Mesothelial cell of epicardium (in vitro differentiated cells): ENCODE measurements around the gene RPL34. TPM values are rescaled to one million over a fixed set of nuclear protein-coding genes. Genes with fewer than 3 reads are reported as not detected.

Experiments used
- DNase-seq, 2 experiments: peaks; one replicate each; pipeline ENCODE4 v3.0.0; 2021; ENCODE audit warnings: low spot score in 2 of 2; ENCODE audit not compliant: unreplicated experiment in 2 of 2
- H3K27ac Mint-ChIP-seq: 2 replicates; pipeline ENCODE4 v1.8.0; 2021; ENCODE audit warnings: mixed read lengths
- H3K27me3 Mint-ChIP-seq: 2 replicates; pipeline ENCODE4 v1.8.0; 2021; ENCODE audit warnings: low read depth, mixed read lengths
- H3K36me3 Mint-ChIP-seq: 2 replicates; pipeline ENCODE4 v1.8.0; 2021; ENCODE audit warnings: mixed read lengths
- H3K4me1 Mint-ChIP-seq: 2 replicates; pipeline ENCODE4 v1.8.0; 2021; ENCODE audit warnings: mixed read lengths
- H3K4me3 Mint-ChIP-seq: 2 replicates; pipeline ENCODE4 v1.8.0; 2021; ENCODE audit warnings: mild to moderate bottlenecking, moderate library complexity, mixed read lengths
- H3K9me3 Mint-ChIP-seq: 2 replicates; pipeline ENCODE4 v1.8.0; 2021; ENCODE audit warnings: mixed read lengths
- CTCF ChIP-seq: fragments of 200-600 bp; sonication (generic); IDR thresholded peaks from one replicate; pipeline ENCODE4 v1.5.0; 2021; ENCODE audit warnings: antibody characterized with exemption; ENCODE audit not compliant: unreplicated experiment
- total RNA-seq: library from RNA; stranded (reverse); gene quantifications from 3 replicates; pipeline ENCODE4 v1.2.1, GENCODE V29; 2021

The RPL34 gene
- total RNA-seq, 1 donor from 2014 or later, result 1,479 TPM

DNA sequence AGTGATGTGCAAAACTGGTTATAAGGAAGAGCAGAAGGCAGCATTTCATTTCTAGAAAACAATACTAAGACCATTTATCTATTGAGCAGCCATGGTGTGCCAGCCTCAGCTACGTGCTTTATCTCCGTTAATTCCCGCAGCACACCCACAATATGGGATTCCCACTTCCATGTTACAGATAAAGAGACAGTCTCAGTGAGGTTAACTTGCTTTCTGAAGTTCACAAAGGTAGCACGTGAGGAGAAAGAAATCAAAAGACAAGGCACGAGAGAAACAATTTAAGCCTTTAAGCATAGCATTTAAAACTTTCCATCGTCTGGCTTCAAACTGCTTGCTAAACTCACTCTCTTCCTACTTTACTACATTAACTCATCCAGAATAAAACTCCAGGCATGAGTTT lies 8.0 kb upstream of the RPL34 start:
- no peak for TF ChIP-seq CTCF
- Mint-ChIP-seq H3K36me3 (peaks cover 12% of the 10 kb centered on the region), H3K27me3 (no peaks in the 10 kb centered on the region), H3K4me1 (peaks cover 38% of the 10 kb centered on the region), H3K27ac (peak overlapping the region; percentile 93), H3K4me3 (peak overlapping the region; percentile 57), H3K9me3 (peaks cover 17% of the 10 kb centered on the region)
- DNase-seq, result no peak

GRCh38 chr4:108619372-108620100 lies 840 bp upstream of the RPL34 start:
- Mint-ChIP-seq H3K27me3 (no peaks in the 10 kb centered on the region), H3K4me3 (peak overlapping the region; percentile 95), H3K36me3 (peaks cover 30% of the 10 kb centered on the region), H3K9me3 (peaks cover 14% of the 10 kb centered on the region), H3K27ac (peak overlapping the region; percentile 98), H3K4me1 (peaks cover 41% of the 10 kb centered on the region)
- DNase-seq, result no peak
- no peak for TF ChIP-seq CTCF

DNA sequence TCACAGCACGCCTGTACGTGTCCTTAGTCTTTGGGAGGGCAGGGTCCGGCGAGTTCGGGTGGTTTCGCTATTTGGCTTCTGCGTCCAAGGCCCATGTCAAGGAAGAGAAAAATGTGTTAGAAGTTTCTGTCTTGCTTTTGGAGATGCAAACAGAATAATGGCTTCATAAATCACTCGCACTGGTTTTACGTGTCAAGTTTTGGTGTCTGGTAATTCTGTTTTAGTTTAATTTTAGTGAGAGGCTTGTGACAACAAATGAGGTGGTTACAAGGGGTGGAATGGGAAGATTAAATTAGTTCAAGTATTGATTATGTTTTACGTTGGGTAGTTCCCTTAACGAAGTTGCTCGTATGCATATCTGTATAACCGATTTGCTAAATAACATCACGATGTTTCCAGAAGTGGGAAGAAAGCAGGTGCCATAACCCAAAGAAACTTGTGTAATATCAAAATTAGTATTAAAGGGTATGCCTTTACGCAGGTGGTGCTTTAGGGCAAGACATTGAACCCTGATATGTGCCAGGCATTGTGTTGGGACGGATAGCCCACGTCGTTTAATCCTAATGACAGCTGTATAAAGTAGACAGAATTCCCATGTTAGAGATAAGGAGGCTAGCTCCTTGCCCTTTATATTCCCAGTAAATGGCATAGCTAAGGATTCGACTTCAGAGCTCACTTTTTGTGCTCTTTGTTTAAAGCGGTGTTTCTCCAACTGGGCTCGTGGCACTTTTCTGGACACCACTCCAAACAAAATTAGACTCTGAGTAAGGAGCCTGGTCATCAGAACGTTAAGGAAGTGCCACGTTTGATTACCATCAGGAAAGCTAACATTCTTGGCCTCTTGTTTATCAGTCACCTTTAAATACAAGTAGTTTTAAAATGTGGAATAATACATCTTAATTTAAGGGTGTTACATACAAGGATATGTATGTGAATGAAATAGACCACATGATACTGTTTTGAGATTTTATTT lies 843 bp downstream of the RPL34 start:
- H3K27me3 Mint-ChIP-seq, result no peaks in the 10 kb centered on the region
- DNase-seq, result no peak
- H3K36me3 Mint-ChIP-seq, result peaks cover 37% of the 10 kb centered on the region
- peaks cover 3% of the 10 kb centered on the region for H3K9me3 Mint-ChIP-seq
- H3K4me3 Mint-ChIP-seq, result peak overlapping the region; percentile 95
- TF ChIP-seq CTCF, result no peak
- H3K27ac Mint-ChIP-seq, result peak overlapping the region; percentile 98
- H3K4me1 Mint-ChIP-seq, result peaks cover 45% of the 10 kb centered on the region

GRCh38 chr4:108622022-108622421 lies 1.6 kb downstream of the RPL34 start:
- Mint-ChIP-seq H3K36me3 (peaks cover 37% of the 10 kb centered on the region), H3K9me3 (no peaks in the 10 kb centered on the region), H3K4me1 (peaks cover 45% of the 10 kb centered on the region), H3K27ac (no peak overlapping the region), H3K27me3 (no peaks in the 10 kb centered on the region), H3K4me3 (peak overlapping the region; percentile 95)
- TF ChIP-seq CTCF, result no peak
- DNase-seq, result no peak

GRCh38 chr4:108622828-108623227 lies 2.5 kb downstream of the RPL34 start:
- Mint-ChIP-seq H3K4me1 (peaks cover 45% of the 10 kb centered on the region), H3K4me3 (peak overlapping the region; percentile 95), H3K27me3 (no peaks in the 10 kb centered on the region), H3K9me3 (no peaks in the 10 kb centered on the region), H3K36me3 (peaks cover 37% of the 10 kb centered on the region), H3K27ac (peak overlapping the region; percentile 40)
- no peak for TF ChIP-seq CTCF
- no peak for DNase-seq
